ENCODE measurements around the gene AQP7.

GRCh38 chr9:33425128-33425533, 22.8 kb upstream of the AQP7 start:
- TF ChIP-seq CTCF (IDR thresholded peaks at IDR 0.05; ENCODE audit: low read length) (no peak), EZH2 (optimal IDR thresholded peaks at IDR 0.05; ENCODE audit: low read depth, low read length) (no peak)
